ENCODE data around the gene BCCIP.

Gene BCCIP

DNA sequence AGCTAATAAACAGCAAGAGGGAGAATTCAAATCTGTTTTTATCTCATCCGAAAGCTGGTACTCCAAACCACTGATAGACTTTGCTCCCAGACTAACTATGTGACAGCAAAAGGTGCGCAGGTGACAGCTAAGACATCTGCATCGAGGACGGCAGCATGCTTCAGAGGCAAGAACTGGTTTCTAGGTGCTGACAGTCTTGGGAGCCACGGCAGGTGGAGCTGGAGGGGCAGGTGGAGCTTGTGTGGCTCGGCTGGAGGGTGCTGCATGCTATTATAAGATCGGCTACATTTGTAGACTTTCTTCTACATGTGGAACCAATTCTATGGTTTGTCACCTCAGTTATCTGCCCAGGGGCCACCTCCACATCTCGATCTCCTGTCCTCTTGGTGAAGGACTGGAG, 25.9 kb upstream of the BCCIP start:
- ChIA-PET CTCF (interaction anchor here (1.2 to 3.3 kb wide), 3 partner anchors 13 to 38 kb away, joined by 3 to 10 read pairs (median 4); no protein-coding TSS in a partner anchor), POLR2A (no interaction called here)
- DNase-seq (ENCODE audit: extremely low spot score): no peak
- no peak for TF ChIP-seq CTCF (IDR thresholded peaks at IDR 0.05; ENCODE audit: control extremely low read depth, extremely low read depth, low read depth, missing control alignments)

- DNase-seq (ENCODE audit: extremely low spot score): no peak
- CTCF ChIA-PET: interaction anchor here (3.3 kb wide), 1 partner anchor 14 kb away, joined by 10 read pairs; no protein-coding TSS in a partner anchor
- POLR2A ChIA-PET: no interaction called here
- no peak for TF ChIP-seq CTCF (IDR thresholded peaks at IDR 0.05; ENCODE audit: control extremely low read depth, extremely low read depth, low read depth, missing control alignments)
Measured at GRCh38 chr10:125797994-125798662, 25.2 kb upstream of the BCCIP start.

- CTCF ChIA-PET: interaction anchor here (3.3 kb wide), 1 partner anchor 15 kb away, joined by 10 read pairs; no protein-coding TSS in a partner anchor
- TF ChIP-seq CTCF (IDR thresholded peaks at IDR 0.05; ENCODE audit: control extremely low read depth, extremely low read depth, low read depth, missing control alignments): no peak
- DNase-seq (ENCODE audit: extremely low spot score): no peak
- POLR2A ChIA-PET: no interaction called here
Measured at GRCh38 chr10:125799451-125800182, 23.7 kb upstream of the BCCIP start.

GRCh38 chr10:125801574-125801973, 21.8 kb upstream of the BCCIP start:
- DNase-seq (ENCODE audit: extremely low spot score): no peak
- TF ChIP-seq CTCF (IDR thresholded peaks at IDR 0.05; ENCODE audit: control extremely low read depth, extremely low read depth, low read depth, missing control alignments): no peak
- ChIA-PET POLR2A (no interaction called here), CTCF (interaction anchor here (1.8 to 2.2 kb wide), 2 partner anchors 13 to 17 kb away, joined by 3 to 7 read pairs; no protein-coding TSS in a partner anchor)

DNA sequence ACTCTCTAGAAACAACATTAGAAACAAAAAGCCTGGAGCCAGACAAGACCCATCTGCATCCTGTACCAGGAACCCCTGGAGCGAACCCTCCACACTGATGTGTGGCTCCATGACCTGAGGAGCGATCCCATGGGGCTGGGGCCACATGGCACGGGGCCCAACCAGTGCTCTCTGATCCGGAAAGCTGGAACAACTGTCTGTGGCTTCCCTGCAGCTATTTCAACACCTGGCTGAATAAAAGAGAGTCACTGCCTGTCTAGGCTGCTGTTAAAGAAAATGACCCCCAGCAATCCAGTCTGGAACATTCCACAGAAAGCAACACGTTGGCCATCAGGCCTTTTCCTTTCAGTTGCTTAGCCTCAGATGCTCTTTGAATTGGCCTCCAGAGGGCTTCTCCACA, 21.2 kb upstream of the BCCIP start:
- CTCF ChIA-PET: interaction anchor here (1.8 to 2.2 kb wide), 2 partner anchors 12 to 18 kb away, joined by 3 to 7 read pairs; no protein-coding TSS in a partner anchor

More for the DNA sequence above, 21.2 kb upstream of the BCCIP start:
- POLR2A ChIA-PET: no interaction called here
- DNase-seq (ENCODE audit: extremely low spot score): no peak
- no peak for TF ChIP-seq CTCF (IDR thresholded peaks at IDR 0.05; ENCODE audit: control extremely low read depth, extremely low read depth, low read depth, missing control alignments)

Measured in GM10248 (cell line).